CD1c-positive myeloid dendritic cell (primary cell): ENCODE data around the gene FA2H.

Source experiments
- DNase-seq: peaks from one replicate; pipeline ENCODE4 v3.0.0-alpha.2; 2016; ENCODE audit errors: extremely low spot score

FA2H gene

DNA sequence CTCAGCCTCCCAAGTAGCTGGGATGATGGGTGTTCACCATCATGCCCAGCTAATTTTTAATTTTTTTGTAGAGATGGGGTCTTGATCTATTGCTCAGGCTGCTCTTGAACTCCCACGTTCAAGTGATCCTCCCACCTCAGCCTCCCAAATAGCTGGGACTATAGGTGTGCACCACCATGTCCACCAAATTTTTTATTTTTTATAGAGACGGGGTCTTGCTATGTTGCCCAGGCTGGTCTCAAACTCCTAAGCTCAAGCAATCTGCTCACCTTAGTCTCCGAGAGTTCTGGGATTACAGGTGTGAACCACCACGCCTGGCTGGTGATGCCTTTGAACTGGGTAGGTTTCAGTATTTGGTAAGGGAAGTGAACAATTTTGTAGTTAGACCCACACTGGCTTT, 30.1 kb downstream of the FA2H start:
- no peak for DNase-seq

DNA sequence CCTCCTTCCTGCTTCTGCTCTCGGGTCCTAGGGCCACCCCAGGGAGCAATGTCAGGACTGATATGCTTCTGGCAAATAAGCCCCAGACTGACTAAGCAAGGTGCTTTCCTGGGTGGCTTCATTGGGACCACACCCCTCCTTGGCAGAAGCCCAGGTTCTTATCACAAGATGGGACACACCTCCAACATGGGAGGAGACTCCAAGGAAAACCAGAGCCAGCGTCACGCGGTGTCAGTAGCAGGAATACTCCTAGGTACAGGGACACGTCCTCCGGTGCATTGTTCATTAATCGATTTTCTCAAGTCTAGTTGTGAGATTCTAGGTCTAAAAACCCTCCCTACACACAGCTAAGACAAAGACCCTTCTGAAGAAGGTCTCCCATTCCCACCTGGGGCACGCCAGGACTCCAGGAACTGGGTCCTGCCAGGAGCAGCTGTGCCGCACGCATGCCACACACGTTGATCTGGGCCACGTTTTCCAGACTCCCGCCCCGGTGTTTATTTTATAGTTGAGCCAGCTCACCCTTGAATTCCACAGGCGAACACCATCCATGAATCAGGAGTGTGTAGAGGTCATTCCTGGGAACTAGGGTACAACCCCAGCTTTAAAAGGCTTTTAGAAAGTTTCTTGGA, 30.8 kb downstream of the FA2H start:
- no peak for DNase-seq

DNA sequence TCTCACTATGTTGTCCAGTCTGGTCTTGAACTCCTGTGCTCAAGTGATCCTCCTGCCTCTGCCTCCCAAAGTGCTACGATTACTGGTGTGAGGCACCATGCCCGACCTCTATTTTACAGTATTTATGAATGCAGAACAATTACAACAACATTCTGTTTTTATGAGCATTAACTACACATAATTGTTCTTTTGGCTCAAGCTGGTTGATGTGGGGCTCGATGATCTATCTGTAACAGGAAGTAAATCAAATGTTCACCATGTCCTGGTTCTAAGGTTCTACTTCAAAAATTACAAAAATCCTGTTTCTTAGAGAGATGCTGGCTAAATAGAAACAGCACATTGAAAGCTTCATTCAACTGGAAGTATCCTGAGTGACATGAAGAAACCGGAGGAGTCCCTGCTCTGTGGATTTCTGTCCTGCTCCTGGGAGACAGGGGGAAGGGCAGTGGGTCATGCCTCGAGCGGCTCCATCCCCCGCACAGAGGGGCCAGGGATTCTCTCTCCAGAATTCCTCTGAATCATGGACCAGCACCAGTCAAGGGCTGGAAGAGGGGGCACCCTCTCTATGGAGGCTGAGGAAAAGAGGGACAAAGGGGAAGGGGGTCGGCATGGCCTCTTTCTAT, 31.5 kb downstream of the FA2H start:
- no peak for DNase-seq

DNA sequence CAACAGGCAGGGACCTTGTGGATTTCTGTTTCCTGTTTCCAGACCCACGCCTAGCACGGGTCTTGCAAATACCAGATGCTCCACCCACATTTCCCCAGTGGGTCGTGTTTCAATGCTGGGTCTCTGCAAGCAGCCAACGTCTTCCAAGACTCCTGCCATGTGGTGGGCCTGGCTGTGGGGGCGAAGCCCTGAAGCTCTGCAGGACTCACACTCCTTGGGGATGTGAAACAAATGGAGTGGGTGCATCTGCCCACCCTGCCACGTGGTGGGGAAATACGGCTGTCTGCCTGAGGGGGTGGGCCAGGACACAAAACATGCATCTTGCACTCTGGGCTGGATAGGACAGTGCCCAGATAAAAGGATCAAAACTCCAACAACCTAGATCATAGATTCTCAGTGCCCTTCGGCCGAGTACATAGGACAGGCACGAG, 32.6 kb downstream of the FA2H start:
- peak; percentile 92 for DNase-seq

DNA sequence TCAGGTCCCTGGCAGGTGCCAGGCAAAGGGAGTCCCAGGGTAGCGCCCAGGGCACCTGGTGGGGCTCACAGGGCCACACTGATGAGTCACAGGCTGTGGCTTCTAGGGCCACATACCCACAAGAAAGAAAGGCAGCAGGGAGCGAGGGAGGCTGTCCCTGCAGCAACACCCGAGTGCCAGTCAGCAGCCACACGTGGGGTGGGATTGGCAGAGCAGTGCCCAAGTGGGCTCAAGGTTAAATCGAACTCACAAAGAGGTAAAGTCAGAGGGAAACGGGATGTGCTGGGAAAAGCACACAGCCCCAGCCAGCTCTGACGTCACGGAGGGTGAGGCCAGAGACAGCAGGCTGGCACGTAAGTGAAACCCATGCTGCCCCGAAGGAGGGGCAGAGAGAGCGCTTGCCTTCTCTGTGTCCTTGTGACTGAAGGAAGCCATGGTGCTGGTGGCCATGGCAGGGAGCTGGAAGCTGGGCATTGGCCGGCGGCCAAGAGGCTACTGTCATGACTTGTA, 33.8 kb downstream of the FA2H start:
- peak; percentile 31 for DNase-seq

DNA sequence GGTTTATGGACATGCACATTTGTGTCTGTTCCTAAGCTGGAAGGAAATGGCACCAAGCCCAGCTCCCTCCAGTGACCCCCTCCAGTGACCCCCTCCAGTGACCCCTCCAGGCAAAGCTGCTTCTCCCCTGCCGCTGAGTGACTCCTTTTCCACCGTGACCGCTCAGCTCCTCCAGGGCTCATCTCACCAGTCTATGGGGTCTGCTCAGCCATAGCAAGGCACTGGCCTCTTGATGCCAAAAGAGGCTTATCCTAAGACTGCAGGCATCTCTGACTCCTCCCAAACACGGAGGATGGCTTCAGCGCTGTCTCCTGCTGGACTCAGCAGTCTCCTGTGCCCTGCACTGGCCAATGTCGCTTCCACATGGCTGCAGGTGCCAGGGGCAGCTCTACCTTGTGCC, 35.3 kb downstream of the FA2H start:
- no peak for DNase-seq

DNA sequence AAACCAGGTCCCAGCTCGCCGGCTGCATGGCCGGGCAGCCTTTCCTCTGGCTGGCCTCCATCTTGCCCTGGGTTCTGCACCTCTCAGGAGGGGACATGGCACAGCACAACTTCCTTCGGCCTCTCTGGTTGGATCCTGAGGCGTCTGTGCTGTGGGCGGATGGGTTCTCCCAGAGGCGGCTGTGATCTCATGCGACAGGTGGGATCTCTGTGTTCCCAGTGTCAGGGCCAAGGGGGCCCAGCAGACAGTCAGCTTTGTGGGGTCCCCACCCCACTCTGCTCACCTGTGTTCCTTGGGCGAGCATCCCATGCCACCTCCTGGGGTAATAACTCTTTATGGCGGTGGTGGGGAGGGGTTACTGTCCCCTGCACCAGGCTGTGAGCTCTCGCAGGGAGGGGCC, 35.8 kb downstream of the FA2H start:
- no peak for DNase-seq

DNA sequence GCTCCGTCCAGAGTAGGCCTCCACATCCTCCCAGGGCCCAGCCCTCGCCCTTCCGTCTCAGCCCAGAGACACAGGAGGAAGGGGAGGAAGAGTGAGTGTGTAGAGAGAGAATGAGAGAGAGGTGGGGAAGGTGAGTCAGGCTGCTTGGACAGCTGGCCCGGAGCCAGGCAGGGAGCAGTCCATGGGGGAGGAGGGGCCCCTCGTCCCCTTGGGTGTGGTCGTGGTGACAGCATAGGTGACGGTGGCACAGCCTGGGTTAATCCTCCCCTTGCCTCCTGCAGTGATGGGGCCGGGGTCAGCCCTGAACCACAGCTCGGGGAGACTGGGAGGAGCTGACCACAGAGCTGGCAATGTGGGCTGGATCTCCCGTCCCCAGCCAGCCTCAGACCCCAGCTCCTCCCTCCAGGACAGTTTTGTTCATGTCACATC, 36.5 kb downstream of the FA2H start:
- no peak for DNase-seq

DNA sequence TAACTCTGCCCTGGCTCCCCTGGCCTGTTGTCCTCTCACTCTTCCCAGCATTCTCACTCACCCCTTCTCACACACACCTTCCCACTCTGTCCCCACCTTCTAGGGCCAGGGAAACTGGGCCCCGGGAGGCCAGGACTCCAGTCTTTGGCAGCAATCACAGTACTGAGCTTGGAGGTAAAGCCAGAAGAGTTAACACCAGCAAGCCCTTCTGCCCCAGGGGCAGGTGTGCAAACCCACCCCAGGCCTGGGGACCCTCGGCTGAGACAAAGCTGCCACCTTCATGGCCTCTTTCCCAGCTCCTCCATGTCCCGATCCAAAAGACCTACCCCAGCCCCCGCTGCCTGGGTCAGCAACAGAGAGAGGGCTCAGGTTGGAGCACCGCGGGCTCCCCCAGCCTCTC, 37.1 kb downstream of the FA2H start:
- no peak for DNase-seq

DNA sequence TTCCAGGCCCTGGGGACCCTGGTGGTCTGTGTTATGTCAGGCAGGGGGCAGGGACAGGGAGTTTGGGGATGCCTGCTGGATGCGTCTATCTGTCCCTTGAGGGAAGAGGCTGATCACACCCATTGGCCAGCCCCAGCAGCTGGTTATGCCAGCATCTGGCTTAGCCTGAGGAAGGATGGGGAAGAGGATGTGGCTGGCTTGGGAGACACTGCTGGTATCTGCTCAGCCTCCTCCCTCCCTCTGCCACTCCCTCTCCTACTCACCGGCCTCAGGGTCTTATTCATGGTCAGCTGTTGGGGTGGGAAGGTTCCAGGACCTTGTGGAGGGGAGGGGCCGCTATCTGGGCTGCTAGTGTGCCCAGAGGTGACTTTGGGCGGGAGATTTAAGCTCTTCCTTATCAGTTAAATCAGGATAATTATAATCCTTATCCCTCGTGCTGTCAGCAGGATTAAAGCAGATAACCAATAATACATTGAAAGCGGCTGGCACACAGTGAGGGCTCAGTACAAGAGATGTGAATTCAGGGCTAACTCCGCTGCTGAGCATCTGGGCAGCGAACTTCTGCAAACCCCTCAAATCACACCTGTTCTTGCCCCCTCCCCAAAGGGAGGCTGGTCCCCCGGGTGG, 38.0 kb downstream of the FA2H start:
- no peak for DNase-seq

DNA sequence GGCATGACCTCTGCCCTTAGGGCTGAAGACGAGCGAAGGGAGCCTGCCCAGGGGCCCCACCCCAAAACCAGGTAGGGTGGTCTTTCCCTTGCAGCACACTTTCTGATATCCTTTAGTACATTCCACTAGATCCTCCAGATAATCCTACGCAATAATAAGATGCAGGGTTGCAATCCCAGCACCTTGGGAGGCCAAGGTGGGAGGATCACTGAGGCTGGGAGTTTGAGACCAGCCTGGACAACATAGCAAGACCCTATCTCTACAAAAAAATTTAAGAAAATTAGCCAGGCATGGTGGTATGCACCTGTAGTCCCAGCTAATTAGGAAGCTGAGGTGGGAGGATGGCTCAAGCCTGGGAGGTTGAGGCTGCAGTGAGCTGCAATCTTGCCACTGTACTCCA, 39.1 kb downstream of the FA2H start:
- DNase-seq, result no peak

DNA sequence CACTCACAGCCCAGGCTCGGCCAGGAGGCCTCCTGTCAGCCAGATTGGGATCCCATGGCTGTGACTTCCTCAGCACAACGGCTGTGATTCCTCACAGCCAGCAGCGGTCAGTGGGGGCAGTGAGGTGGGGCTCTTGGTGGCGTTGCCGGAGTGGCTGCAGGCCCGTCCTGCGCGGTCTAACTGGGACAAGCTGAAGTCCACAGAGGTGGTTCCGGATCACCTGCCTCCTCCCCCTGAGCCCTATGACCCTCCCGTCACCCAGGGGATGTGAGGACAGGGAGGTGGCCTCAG, 39.5 kb downstream of the FA2H start:
- no peak for DNase-seq

DNA sequence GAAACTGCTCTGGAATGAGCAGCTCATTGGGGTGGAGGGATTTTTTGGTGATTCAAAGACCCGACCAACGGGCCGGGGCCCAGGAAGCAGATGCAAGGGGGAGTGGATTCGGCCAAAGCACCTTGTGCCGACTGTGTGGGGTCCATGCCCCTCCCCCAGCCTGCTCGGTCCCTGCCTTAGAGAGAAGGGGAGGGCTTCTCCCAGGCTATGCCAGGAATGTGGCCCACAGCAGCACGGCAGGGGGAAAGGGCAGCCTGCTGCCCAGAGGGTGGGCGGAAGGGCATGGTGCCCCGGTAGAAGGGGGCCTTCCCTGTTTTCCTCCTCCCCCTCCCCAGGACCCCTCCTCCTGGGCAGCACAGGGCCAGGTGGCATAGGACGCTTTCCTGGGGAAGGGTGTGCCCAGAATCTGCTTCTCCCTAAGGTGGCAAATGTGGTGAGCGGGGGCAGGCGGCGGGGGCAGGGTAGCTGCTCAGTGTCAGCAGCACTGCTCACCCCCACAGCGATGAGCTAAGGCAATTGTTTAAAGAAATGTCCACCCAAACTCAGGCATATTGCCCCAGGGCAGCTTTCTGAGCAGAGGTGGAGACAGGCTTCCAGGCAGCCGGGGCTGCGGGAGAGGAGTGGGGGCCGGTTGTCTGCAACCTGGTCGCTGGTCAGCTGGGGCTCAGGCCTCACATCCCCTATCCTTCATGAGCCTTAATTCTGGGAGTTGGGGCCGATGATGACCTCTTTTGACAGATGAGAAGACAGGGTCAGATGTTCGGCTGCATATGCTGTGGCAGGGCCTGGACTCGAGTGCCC, 40.1 kb downstream of the FA2H start:
- no peak for DNase-seq

DNA sequence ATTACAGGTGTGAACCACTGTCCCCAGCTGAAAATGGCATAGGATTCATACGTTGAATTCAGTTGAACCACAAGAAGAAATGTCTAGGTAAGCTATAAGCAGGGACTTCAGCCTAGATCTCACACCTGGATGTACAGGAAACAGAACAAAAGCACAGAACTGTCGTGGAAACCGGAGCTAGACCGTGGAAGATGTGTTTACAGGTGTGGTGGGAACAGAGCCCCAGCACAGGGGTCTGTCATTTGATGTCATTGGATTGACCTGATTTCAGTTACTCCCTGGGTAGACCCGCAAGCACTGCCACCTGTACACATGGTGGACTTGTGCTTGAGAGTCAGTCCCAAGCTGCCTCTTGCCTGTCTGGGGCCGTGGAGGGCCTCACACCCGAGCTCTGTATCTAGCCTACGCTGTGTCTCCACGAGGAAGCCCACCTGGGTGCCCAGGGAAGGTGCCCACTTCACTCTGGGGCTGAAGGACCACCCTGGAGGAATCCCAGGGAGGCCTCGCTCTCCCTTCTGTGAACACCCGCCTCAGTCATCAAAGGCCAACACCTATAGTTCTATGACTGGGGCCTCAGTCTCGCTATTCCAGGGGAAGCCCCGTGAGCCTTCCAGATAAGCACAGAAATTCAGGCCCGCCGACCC, 41.8 kb downstream of the FA2H start:
- DNase-seq, result no peak

DNA sequence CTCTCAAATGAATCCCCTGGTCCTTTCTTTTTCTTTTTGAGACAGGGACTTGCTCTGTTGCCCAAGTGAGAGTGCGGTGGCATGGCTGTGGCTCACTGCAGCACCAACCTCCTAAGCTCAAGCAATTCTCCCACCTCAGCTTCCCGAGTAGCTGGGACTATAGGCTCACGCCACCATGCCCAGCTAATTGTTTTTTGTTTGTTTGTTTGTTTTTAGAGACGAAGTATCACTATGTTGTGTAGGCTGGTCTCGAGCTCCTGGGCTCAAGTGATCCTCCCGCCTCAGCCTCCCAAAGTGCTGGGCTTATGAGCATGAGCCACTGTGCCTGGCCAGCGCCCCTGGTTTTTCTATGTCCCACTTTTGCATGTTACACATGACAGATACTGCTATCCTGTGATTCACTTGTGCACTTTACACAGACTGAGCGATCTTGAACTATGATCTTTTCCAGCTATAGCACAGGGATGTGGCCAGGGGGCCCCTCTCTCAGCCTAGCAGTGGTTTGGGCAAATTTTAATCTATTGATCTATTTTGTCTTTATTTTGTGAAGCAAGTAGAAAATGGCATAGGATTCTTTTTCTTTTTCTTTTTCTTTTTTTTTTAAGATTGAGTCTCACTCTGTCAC, 42.7 kb downstream of the FA2H start:
- DNase-seq, result no peak

DNA sequence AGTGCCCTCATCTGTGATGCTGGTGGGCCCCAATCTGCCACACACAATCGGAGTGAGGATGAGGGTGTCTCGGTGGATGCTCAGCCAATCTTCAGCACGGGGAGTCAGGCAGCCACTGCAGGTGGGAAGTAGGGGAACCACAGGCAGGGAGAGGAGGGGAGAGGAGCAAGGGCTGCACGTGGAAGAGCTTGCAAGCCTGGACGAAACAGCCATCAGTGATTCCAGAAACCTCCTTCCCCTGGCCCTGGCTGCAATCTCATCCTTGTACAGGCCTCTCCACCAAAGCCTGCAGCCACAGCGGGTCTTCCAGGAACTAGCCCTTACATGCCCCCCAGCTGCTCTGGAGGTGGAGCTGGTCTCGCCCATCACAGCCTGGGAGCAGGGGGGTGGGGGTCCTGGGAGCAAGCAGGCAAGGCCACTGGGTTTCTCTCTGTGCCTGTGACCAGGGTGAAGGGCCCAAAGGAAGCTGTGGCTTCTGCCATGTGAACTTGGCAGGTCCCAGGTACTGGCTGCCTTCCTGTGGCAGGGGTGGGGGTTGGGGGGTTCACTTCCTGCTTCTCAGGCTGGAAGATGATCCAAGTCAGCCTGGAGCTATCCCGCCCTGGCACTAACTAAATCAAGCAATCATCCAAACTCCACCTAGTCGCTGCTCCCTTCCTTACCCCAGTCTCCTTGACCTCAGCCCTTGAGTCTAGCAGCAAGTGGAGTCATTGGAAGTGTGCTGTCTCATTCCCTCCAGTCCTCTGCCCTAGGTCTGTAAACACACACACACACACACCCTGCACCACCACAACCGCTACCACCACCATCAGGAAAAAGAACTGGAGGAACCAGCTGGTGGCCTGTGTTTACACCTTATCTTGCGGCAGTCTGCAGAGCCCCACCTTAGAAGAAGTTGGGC, 44.6 kb downstream of the FA2H start:
- no peak for DNase-seq

DNA sequence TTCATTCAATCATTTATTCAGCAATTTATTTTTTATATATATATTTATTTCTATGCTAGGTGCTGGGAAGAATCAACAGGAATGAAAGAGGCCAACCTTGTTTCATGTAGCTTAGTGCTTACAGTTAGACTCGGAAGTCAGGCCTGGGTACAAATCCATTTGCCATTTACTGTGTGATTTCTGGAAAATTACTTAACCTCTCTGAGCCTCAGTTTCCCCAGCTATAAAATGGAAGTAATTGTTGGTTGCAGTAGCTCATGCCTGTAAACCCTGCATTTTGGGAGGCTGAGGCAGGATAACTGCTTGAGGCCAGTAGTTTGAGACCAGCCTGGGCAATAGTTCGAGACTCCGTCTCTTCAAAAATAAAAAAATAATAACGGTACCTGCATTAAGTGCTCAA, 46.7 kb downstream of the FA2H start:
- no peak for DNase-seq

DNA sequence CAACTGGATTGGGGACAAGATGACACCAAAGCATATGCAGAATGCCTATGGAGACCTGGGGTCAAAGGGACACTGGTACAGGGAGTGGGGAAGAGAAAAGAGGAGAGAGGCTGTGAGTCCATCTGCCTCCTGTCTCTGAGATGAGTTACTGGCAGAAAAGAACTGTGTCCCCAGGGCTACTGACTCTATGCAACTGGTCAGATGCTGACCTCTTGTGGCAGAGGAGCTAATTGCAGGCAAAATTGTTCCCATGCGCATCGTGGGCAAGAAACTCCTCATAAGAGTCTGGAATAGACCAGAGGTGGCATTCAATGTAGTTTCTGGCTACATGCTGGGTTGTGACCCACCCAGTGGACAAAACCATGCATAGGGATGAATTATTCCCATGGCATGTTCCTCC, 47.9 kb downstream of the FA2H start:
- peak; percentile 68 for DNase-seq

DNA sequence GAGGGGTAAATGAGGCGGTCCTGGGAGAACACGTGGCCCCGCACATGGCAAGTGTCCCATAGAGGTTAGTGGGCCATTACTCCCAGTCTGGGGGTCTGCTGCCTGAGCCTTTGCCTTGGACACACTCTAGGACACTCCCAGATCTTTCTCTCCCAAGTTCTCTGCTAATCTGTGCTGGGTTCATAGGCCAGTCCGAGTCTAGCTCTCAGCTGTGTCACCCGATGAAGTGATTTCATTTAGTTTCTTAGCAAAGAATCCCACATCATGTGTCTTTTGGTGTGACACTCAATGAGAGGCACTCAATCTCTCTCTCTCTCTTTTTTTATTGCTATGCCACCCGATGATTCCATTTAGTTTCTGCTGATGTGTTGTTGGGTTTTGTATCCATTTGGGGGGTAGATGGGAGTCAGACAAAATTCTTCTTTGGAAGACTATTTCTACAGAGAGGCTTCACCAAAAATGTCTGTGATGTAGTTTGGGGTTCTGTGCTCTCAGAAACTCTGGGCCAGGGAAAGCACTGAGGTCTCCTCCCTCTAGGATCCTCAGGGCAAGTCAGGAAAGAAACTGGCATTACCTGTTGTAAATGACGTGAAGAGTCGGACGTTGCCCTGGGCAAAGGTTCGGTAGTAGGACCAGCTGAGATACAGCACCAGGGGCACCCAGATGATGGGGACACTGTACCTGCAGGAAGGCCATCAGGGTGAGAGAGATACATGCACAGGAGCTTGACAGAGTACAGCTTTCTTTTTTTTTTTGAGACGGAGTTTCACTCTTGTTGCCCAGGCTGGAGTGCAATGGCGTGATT, 48.8 kb downstream of the FA2H start:
- no peak for DNase-seq
